ENCODE results near the gene CHIT1. TPM values are rescaled to one million over a fixed set of nuclear protein-coding genes. Genes with fewer than 3 reads are reported as not detected.

CHIT1 gene
- under 1 TPM; 0.30 to 0.42 TPM for total RNA-seq

DNA sequence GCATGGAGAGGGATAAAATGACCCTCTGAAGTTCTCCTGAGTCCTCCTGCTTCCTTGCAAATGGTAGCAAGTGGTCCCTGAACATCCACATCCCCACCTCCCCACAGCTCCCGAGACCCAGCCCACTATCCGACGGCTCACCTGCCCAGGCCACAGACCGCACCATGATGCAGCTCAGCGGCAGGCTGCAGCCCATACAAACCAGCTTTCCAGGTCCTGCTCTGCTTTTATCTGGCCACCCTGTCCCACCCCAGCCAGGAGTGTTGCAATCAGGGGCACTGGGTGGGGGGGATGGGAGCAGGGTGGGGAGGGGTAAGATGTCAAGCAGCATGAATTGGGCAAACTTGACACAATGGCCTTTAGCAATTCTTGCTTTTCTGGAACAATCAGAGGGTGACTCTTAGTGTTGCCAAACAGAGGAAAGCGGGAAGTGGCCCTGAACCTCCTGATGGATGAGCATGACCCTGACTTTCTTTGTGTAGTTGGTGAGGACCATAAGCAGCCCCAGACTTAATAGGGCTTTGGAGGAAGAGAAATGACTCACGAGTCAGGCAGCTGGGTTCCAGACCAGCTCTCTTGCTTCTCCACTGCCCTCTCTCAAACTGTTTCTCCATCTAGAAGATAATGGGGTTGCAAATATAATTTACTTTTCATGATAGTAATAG lies at the start of gene CHIT1:
TSS of gene CHIT1 (minus strand) at position 203 of the 665 bp plus-strand sequence. CDS start at position 166, 37 bp downstream.
- H3K27ac Mint-ChIP-seq: no peak within 1 kb of the TSS
- no peaks in the 10 kb centered on the region for H3K4me1 Mint-ChIP-seq
- DNase-seq: no peak
- CTCF ChIA-PET: no interaction called here
- peaks cover 6% of the 10 kb centered on the region for H3K9me3 Mint-ChIP-seq
- no peaks in the 10 kb centered on the region for H3K36me3 Mint-ChIP-seq (ENCODE audit: low read depth)
- POLR2A ChIA-PET: no interaction called here
- no peak within 1 kb of the TSS for H3K4me3 Mint-ChIP-seq
- H3K27me3 Mint-ChIP-seq: peaks cover 19% of the 10 kb centered on the region

DNA sequence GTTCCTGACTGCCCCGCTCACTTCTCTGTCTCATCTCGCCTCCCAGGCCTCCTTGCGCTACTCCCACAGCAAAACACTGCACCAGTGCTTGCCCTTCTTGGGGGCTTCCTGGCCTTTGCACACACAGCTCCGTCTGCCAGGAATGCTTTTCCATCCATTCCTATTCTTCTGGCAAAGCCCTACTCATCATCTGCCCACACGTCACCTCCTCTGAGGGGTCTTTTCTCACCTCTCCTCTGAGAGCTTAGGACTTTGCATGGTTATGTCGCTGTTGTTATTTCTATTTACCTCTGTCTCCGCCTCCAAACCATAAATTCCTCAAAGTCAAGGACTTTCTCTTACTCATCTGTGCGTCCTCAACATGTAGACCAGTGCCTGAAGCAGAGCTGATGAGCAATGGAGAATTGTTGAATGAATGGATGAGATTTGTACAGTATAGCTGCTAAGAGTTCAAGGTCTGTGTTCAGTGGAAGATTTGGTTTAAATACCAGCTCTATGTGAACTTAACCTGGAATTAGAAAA lies 49.5 kb upstream of the CHIT1 start:
- Mint-ChIP-seq H3K36me3 (ENCODE audit: low read depth) (no peaks in the 10 kb centered on the region), H3K4me3 (peak overlapping the region; percentile 1), H3K4me1 (peaks cover 70% of the 10 kb centered on the region), H3K9me3 (no peaks in the 10 kb centered on the region), H3K27ac (peak overlapping the region; percentile 74), H3K27me3 (no peaks in the 10 kb centered on the region)
- DNase-seq: no peak
- POLR2A ChIA-PET: no interaction called here
- CTCF ChIA-PET: interaction anchor here (0.8 to 5.9 kb wide), 9 partner anchors 9 to 60 kb away, joined by 3 to 64 read pairs (median 3); no protein-coding TSS in a partner anchor

DNA sequence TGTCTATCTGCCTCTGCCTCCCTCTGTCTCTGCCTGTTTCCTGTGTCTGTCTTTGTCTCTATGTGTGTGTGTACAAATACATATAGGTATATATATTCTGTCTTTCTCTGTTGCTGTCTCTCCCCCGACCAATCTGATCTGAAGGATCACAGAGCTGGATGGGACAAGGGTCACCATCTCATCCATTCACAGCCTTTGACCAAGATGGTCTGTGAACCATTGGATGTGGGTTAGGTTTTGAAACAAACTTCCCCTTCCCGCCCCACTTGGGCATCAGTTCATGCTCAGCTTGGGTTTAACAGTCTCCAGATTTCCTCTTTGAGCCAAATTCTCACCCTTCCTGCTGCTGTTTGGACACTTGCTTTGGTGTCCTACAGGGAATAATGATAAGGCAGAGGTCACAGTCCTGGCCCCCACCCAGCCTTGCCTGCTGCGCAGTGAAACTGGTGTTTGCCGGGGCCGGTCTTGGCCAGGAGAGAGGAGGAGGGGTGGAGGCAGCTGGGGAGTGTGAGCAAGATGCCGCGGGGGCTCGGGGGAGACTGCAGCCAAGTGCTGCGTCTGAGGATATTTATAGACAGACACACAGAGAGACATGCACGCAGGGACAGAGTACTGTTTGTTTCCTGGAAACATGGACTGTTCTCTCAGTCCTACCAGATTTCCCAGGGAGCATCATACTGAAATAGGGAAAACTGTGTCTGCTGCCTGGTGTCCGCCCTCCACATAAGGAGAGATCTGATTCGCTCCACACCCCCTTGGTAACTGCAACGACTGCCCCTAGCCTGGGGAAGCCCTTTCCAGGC lies 48.8 kb upstream of the CHIT1 start:
- peak overlapping the region; percentile 88 for H3K27ac Mint-ChIP-seq
- POLR2A ChIA-PET: interaction anchor here (0.6 to 1.5 kb wide), 3 partner anchors 9 to 473 kb away, joined by 3 to 4 read pairs (median 3); no protein-coding TSS in a partner anchor
- peaks cover 76% of the 10 kb centered on the region for H3K4me1 Mint-ChIP-seq

DNA sequence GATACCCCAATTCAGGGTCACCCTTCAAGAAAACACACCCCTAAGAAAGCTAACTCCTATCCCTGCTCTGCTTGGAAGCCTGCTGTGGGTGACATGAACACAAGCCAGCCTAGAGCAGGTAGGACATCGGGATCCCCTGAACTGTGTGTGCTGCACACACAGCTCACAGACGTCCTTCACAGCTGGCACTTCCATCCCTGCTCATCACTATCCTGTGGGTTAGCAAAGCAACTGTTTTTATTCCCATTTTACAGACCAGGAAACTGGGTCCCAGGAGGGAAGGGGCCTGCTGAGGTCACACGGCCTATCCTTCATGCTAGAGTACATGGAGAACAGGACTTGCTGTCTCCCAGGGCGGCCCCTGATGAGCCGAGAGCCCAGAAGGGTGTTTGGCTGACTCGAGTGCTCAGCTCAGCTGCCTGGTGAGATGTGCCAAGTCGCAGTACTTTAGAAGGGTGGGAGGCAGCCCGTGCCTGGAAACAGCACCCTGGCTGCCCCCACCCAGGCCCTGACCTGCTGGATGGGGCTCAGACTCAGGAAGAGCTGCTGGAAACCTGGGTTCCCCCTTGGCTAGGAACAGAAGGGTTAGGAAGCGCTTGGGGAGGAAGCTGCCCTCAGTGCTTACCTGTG lies 47.6 kb upstream of the CHIT1 start:
- Mint-ChIP-seq H3K27me3 (no peaks in the 10 kb centered on the region), H3K4me1 (peaks cover 74% of the 10 kb centered on the region), H3K9me3 (no peaks in the 10 kb centered on the region), H3K27ac (peak overlapping the region; percentile 88), H3K36me3 (ENCODE audit: low read depth) (no peaks in the 10 kb centered on the region), H3K4me3 (peak overlapping the region; percentile 37)
- DNase-seq: no peak
- POLR2A ChIA-PET: interaction anchor here (0.5 to 1.5 kb wide), 4 partner anchors 10 to 472 kb away, joined by 3 to 4 read pairs (median 3); no protein-coding TSS in a partner anchor
- CTCF ChIA-PET: interaction anchor here (0.7 to 5.9 kb wide), 10 partner anchors 9 to 85 kb away, joined by 3 to 64 read pairs (median 5); no protein-coding TSS in a partner anchor

More for the DNA sequence above, 48.8 kb upstream of the CHIT1 start:
- no peaks in the 10 kb centered on the region for H3K9me3 Mint-ChIP-seq
- no peaks in the 10 kb centered on the region for H3K36me3 Mint-ChIP-seq (ENCODE audit: low read depth)
- no peak for DNase-seq
- H3K4me3 Mint-ChIP-seq: peak overlapping the region; percentile 37
- CTCF ChIA-PET: interaction anchor here (0.9 to 5.9 kb wide), 11 partner anchors 9 to 61 kb away, joined by 3 to 64 read pairs (median 4); no protein-coding TSS in a partner anchor
- no peaks in the 10 kb centered on the region for H3K27me3 Mint-ChIP-seq

DNA sequence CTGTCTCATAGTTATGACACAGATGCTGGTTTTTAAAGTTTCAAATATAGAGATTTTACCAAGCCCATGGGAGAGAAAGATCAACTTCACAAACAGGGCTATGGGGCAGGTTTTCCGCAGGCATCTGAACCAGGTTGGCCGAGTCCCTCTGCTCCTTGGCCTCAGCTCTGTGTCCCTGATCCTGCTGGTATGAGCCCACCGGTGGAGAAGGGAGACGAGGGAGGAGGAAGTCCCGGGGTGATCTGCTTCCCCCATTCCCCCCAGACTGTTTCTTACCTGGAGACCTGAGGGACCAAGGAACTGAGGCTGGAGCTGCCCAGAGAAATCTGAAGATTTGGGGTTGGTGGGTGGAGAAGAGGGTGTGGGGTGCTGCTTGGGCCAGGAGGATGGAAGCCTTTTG lies 46.9 kb upstream of the CHIT1 start:
- H3K36me3 Mint-ChIP-seq (ENCODE audit: low read depth): no peaks in the 10 kb centered on the region
- H3K4me1 Mint-ChIP-seq: peaks cover 78% of the 10 kb centered on the region
- no peak for DNase-seq
- CTCF ChIA-PET: interaction anchor here (0.7 to 5.9 kb wide), 8 partner anchors 8 to 86 kb away, joined by 3 to 64 read pairs (median 22); partner anchors contain the start of gene BTG2
- peak overlapping the region; percentile 71 for H3K27ac Mint-ChIP-seq
- no peaks in the 10 kb centered on the region for H3K27me3 Mint-ChIP-seq
- no peaks in the 10 kb centered on the region for H3K9me3 Mint-ChIP-seq
- no peak overlapping the region for H3K4me3 Mint-ChIP-seq
- POLR2A ChIA-PET: interaction anchor here (0.6 kb wide), 1 partner anchor 272 kb away, joined by 3 read pairs; no protein-coding TSS in a partner anchor

DNA sequence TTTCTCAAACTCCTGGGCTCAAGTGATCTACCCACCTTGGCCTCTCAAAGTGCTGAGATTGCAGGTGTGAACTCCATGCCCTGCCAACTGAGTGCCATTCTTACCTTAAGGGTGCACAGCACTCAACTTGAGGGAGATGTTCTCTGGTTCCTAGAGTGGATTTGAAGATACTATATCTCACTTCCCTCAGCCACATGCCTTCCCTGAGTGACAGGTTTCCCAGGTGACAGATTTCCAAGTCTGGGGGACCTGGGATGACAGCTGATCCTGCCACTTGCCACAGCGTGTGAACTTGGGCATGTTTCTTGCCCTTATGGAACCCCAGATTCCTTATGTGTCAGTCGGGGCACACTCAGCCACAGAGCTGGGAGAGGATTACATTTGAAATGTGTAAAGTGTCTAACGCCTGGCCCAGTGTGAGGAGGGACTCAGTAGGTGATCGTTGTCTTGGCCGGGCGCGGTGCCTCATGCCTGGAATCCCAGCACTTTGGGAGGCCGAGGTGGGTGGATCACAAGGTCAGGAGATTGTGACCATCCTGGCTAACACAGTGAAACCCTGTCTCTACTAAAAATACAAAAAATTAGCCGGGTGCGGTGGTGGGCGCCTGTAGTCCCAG lies 46.3 kb upstream of the CHIT1 start:
- Mint-ChIP-seq H3K36me3 (ENCODE audit: low read depth) (no peaks in the 10 kb centered on the region), H3K27me3 (no peaks in the 10 kb centered on the region), H3K27ac (peak overlapping the region; percentile 57), H3K4me1 (peaks cover 82% of the 10 kb centered on the region), H3K9me3 (no peaks in the 10 kb centered on the region), H3K4me3 (no peak overlapping the region)
- ChIA-PET CTCF (interaction anchor here (1.7 to 5.8 kb wide), 6 partner anchors 7 to 52 kb away, joined by 5 to 64 read pairs (median 24); partner anchors contain the start of gene BTG2), POLR2A (interaction anchor here (0.6 kb wide), 1 partner anchor 271 kb away, joined by 3 read pairs; no protein-coding TSS in a partner anchor)
- DNase-seq: no peak

DNA sequence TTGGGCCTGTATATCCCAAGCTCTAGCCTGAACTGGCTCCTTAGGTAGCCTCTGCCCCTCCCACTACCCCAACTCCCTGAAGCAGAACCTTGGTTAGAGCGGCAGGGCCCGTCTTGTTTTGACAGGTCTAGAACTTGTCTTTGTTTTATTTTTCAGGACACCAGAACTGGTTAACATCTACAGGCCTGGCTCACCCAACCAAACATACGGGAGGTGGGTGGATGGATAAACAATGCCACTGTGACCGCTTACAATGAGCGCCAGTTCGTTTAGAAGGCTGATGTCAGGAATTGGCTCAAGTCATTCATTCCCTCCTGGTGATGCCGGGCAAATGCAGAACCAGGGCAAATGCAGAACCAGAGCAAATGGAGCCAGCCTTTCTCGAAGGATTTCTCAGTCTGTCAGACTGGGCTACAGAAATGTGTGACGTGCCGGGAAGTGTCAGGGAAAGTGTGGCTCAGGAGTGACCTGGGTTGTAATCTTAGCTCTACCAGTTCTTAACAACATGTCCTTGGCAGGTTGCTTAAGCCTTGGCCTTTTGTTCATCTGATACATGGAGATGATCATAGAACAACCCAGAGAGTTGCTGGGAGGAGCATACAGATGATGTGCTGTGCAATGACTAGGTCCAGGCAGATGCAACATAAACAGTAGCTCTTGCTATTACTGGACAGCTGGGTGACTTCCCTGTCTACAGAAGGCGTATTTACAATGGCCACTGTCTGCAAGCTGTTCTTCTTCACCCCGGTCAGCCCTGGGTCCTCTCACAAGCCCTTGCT lies 45.3 kb upstream of the CHIT1 start:
- H3K27me3 Mint-ChIP-seq: no peaks in the 10 kb centered on the region
- no peaks in the 10 kb centered on the region for H3K9me3 Mint-ChIP-seq
- POLR2A ChIA-PET: interaction anchor here (1.0 kb wide), 1 partner anchor 53 kb away, joined by 5 read pairs; no protein-coding TSS in a partner anchor
- no peak overlapping the region for H3K4me3 Mint-ChIP-seq
- H3K4me1 Mint-ChIP-seq: peaks cover 85% of the 10 kb centered on the region
- CTCF ChIA-PET: interaction anchor here (0.6 to 5.8 kb wide), 14 partner anchors 6 to 212 kb away, joined by 3 to 64 read pairs (median 5); partner anchors contain the start of gene BTG2
- DNase-seq: no peak
- no peaks in the 10 kb centered on the region for H3K36me3 Mint-ChIP-seq (ENCODE audit: low read depth)
- peak overlapping the region; percentile 51 for H3K27ac Mint-ChIP-seq

DNA sequence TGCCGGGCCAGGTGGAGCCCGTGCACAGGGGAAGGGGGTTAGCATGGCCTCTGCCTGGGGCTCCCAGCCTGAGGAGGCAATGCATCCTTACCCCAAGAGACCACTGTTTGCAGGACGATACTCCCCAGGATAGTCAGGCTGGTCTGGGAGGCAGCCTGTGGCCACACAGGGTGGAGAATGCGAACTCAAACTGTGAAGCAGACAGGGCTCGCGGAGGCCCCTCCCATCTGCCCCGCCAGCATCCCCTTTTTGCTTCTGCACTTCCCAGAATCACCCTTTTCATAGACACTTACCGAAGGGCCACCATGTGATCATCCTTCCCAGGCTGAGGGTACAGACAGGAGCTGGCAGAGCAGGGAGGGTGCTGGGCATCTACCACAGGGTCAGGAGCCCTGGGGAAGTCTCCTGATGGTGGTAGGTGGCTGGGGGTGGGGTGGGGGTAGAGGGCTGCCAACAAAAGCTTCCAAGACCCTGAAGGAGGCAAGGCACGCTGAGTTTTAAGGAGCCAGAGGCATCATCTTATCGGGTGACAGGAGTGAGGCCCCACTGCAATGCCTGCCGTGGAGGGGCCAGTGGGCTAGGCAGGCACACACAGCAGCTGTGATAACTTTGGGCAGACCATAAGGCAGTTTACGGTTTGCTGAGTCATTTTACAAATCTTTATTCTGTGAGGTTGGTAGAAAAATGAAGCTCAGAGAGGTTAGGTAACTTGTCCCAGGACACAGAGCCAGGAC lies 44.6 kb upstream of the CHIT1 start:
- no peaks in the 10 kb centered on the region for H3K36me3 Mint-ChIP-seq (ENCODE audit: low read depth)
- H3K27ac Mint-ChIP-seq: peak overlapping the region; percentile 86
- CTCF ChIA-PET: interaction anchor here (0.8 to 5.8 kb wide), 10 partner anchors 14 to 213 kb away, joined by 3 to 64 read pairs (median 4); partner anchors contain the start of gene BTG2
- H3K4me1 Mint-ChIP-seq: peaks cover 84% of the 10 kb centered on the region
- no peaks in the 10 kb centered on the region for H3K9me3 Mint-ChIP-seq
- H3K4me3 Mint-ChIP-seq: peak overlapping the region; percentile 60
- POLR2A ChIA-PET: interaction anchor here (1.0 kb wide), 1 partner anchor 54 kb away, joined by 5 read pairs; no protein-coding TSS in a partner anchor
- DNase-seq: no peak
- H3K27me3 Mint-ChIP-seq: no peaks in the 10 kb centered on the region

DNA sequence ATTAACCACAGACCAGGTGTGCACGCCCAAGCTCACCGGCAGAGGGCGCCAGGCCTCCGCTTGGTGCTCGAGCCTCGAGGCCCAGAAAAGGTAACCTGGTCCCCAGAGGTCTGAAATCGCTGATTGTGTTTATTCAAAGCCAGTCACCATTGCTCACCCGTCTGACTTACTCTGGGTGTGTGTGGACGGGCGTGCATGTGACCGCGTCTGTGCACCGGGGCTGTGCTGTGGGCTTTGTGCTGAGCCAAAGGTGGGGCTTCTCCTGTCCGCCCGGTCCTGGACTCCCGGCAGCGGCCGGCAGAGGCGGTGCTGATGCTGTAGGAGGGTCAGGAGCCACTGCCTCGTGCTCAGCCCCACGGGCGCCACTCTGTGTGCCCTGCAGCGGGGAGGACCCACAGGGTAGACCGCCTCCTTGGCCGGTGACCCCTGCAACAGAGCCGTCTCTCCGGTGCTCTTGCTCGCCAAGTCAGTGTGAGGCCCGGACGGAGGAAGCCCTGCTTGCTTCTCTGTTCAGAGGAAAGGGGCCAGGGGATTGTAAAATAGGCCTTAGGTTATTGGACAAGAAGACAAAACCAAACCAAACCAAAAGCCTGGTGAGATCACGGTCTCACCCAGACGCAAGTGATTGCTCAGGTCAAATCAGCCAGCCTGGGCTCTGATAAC lies 43.9 kb upstream of the CHIT1 start:
- no peaks in the 10 kb centered on the region for H3K36me3 Mint-ChIP-seq (ENCODE audit: low read depth)
- ChIA-PET POLR2A (no interaction called here), CTCF (interaction anchor here (0.7 to 7.3 kb wide), 19 partner anchors 11 to 247 kb away, joined by 3 to 299 read pairs (median 8); partner anchors contain the start of genes BTG2 and PPFIA4)
- peak; percentile 93 for DNase-seq
- H3K27me3 Mint-ChIP-seq: no peaks in the 10 kb centered on the region
- peak overlapping the region; percentile 60 for H3K4me3 Mint-ChIP-seq
- peak overlapping the region; percentile 86 for H3K27ac Mint-ChIP-seq
- H3K4me1 Mint-ChIP-seq: peaks cover 77% of the 10 kb centered on the region
- no peaks in the 10 kb centered on the region for H3K9me3 Mint-ChIP-seq

DNA sequence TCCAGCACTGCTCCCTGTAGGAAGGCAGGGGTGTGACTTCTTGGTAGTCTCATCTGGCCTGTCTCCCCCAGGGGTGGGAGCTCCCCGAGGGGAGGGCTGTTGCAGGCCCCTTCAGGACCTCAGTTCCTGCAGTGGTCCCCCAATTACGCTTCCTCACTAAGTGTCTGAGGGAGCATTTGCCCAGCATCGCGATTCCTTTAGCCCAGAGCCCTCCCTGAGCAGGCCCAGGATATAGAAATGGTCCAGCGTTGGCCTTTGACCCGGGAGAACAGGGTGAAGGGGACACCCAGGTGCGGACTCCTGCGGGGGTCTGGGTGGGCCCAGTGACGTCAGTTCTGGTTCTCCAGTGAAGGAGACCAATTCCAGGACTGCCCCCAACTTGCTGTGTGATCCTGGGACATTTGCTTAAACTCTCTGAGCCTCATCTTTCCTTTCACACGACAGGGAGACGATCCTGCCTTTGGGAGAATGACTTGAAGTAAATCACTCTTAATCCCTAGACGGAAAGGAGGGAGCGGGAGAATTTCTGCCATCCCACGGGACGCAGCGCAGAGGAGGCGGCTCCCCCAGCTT lies 43.2 kb upstream of the CHIT1 start:
- peak overlapping the region; percentile 86 for H3K27ac Mint-ChIP-seq

More for the DNA sequence above, 43.2 kb upstream of the CHIT1 start:
- POLR2A ChIA-PET: interaction anchor here (0.5 kb wide), 1 partner anchor 67 kb away, joined by 3 read pairs; no protein-coding TSS in a partner anchor
- Mint-ChIP-seq H3K9me3 (no peaks in the 10 kb centered on the region), H3K4me1 (peaks cover 74% of the 10 kb centered on the region), H3K4me3 (peak overlapping the region; percentile 60), H3K27me3 (no peaks in the 10 kb centered on the region), H3K36me3 (ENCODE audit: low read depth) (no peaks in the 10 kb centered on the region)
- DNase-seq: no peak
- CTCF ChIA-PET: interaction anchor here (0.7 to 7.3 kb wide), 17 partner anchors 10 to 246 kb away, joined by 3 to 299 read pairs (median 8); partner anchors contain the start of genes BTG2 and PPFIA4

All from activated CD4-positive, alpha-beta T cell treated with anti-CD3 and anti-CD28 coated beads, Interleukin-2, amount 10 ng/mL, durations not matched to agents 7 days and 5 days (primary cell).